Activated T-cell treated with anti-CD3 and anti-CD28 coated beads, Interleukin-2, amount 50 U/mL, for 1 hour (primary cell): ENCODE data around the gene PTTG1IP.

Experiments used
- DNase-seq: peaks from one replicate; pipeline ENCODE4 v3.0.0-alpha.2; 2020

Gene PTTG1IP

DNA sequence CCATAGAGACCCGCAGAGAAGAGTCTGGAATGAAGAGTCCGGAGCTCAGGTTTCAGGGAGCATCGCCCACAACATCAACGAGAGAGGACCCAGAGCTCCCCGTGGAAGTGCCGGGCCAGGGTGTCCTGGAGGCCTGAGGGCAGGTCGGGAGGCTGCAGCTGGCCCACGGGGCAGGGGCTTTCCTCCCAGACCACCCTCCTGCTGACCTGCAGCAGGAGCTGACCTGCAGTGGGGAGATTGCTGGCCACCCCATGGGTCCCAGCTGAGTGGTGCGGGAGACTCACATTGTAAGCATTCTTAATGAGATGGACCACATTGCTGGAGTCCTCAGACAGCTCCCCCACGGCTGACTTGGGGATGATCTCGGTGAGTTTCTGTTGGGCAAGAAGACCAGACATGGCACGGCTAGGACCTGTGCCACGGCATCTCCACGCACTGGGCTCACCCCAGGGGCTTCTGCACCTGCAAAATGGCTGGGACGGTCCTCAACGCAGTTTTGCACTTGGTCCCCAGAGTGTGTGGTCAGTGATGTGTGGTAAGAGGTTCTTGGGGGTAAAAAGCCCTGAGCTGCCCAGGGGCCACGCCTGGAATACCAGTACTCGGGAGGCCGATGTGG is 21.3 kb upstream of the PTTG1IP start:
- no peak for DNase-seq

DNA sequence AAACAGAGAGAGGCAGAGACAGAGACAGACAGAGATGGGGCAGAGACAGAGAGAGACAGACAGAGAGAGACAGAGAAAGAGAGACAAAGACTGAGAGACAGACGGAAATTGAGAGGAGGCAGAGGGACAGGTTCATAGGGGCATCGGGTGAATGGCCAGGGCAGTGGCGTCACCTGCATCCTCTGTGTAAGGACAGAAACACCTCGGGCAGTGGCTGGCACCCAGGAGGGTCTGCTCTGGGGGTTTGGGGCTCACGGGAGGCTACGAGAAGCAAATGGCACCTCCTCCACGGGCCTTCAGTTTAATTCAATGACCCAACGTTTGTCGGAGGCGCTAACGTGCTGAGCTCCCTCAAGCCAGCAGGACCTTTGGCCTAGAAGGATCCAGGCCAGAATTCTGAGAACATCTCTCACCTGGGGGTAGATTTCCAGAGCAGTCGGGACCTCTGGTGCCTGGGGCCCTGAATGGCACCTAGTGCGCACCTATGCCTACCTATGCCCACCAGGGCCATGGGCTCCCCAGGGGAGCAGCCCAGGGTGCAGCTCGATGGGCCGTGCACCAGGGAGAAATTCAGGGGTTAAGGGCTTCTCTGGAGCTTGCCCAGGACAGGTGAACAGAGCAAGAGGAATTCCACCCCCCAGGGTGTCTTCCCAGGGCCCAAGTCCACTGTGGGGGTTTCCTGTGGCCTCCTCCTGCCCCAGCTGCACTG is 20.6 kb upstream of the PTTG1IP start:
- no peak for DNase-seq

DNA sequence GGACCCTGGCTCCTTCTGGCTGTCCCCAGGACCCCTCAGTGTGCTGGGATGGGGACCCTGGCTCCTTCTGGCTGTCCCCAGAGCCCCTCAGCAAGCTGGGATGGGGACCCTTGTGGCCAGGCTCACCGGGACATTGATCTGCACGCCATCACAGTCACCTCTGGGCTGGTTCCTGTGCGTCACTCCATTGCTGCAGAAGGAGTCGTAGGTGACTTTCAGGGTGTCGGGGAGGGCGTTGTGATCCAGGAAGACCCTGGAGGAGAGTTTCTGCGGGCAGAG is 19.7 kb upstream of the PTTG1IP start:
- DNase-seq, result no peak

DNA sequence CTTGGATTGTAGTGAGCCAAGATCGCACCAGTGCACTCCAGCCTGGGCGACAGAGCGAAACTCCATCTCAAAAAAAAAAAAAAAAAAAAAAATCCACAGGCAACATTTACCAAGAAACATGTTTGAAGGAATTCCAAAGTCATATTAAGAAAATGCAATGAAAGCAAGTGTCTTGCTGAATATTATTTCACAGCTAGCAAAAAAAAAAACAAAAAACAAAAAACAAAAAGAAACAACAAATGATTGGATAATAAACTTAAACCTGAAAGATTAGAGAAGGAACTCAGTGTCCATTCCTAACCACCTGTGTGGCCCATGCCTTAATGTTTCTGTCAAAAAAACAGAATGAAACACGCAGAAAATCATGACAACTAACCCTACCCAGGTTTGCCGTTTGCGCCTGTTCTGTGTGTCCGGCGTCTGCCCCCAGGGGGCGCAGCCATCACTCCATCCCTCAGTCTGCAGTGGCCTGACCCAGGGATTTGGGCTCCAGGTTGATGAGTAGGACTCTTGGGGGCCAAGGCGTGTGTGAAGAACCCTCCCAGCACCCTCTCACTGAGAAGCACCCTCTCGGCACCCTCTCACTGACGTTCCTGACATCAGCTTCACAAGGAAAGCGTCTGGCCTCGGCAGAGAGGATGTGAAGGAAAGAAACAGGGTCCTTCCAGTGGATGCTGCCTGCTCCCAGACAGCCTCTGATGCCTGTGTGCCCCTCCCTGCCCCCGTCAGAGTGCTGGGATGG is 19.2 kb upstream of the PTTG1IP start:
- DNase-seq, result peak; percentile 86

DNA sequence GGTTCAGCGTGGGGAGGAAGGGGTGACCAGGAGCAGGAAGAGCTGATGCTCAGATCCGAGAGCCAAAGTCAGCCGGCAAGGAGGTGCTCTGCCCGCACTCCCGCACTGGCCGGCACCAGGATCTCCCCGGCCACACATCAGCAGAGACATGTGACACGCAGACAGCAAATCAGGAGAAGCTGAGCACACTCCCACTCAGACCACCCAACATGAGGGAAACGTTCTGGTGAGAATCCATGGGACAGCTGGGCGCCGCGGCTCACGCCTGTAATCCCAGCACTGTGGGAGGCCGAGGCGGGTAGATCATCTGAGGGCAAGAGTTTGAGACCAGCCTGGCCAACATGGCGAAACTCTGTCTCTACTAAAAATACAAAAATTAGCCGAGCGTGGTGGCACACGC is 18.6 kb upstream of the PTTG1IP start:
- no peak for DNase-seq

DNA sequence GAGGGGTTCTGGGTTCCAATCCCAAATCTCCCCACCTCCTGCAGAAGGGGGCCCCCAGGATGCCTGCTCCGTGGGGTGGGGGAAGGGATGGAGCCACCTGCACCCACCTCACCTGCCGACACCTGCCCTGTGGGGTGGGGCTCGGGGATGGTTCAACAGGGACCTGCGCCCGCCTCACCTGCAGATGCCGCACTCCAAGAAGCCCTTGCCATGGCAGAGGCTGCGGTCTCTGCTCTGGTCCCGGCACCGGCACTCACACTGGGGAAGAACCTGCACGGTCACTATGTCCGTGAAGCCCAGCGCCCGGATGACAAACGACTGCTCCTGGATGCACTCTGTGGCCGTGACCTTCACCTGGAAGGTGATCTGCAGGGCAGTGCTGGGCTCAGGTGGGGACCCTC is 18.1 kb upstream of the PTTG1IP start:
- DNase-seq, result no peak

DNA sequence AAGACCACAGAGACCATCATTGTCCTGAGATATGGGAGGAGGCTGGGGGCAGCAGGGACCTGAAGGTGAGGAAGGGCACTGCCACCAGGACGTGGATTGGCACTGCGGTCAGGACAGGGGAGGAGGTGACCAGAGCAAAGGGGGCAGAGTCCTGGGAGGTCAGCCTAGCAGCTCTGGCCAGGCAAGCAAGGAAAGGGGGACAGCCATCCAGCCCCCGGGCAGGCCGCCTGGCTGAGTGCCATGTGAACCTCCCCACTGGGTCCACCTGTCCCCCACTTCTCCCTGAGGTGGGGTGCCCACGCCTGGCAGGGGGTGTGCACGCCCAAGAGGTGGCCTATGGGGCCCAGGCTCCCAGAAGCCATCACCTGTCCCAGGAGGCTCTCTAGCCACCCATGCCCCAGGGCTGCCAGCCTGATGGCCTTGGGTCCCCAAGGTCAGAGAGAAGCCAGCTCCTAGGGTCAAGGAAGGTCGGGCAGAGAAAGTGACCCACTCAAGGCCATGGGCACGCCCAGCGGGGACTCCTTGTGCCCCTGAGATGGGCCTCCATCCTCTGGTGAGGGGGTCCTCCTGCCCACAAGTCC is 17.6 kb upstream of the PTTG1IP start:
- no peak for DNase-seq

DNA sequence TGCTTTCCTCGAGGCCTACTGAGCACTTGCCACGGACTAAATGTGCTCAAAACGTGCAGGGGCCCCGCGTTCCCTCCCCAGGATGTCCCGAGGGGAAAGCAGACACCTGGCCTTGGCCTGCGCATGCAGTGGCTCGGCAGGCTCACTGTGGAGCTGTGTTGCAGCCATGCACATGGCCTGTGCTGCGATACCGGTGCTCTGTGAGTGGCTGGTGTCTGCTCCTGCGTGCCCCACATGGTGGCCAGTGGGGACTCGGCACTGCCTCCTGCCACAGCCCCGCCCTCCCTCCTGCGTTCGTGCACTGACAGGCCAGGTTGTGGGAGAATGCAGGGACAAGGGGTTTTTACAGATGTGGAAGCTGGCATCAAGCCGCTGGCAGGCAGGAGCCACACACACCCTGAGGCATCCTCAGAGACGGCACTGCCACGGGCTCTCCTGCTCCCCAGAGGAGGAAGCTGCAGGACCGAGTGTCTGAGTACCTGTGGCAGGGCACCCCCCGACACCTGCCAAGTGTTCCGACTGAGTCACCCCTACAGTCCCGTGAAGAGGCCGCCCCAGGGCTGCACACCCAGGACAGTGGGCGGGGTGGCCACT is 16.9 kb upstream of the PTTG1IP start:
- no peak for DNase-seq

DNA sequence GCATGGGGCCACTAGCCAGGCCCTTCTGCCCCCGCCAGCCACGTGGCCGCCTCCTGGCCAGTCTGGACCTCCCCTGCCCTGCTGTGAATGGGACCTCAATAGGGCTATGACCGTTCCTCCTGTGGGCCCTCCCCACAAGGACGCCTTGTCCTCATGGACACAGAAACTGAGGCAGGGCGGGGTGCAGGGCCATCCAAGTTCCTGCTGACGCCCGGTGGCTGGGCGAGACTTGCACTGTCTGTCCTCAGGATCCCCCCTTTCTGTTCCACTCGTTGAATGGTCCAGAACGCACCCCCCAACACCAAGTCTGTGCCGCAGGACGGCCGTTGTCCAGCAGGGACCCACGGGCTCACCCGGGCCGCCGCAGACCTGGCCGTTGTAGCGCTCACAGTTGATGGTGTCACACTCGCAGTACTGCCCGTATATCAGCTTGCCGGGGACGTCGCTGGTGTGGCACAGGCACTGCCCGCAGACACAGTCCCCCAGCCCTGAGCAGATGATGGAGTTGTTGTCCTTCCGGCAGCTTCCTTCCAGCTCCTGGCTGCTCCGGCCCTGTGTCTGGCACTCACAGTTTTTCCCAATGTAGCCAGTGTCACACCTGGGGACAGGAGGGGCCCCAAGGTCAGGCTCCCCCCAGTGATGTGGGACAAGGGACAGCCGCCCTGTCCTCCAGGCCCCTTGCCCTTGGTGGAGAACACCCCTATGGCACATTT is 16.3 kb upstream of the PTTG1IP start:
- DNase-seq, result no peak

DNA sequence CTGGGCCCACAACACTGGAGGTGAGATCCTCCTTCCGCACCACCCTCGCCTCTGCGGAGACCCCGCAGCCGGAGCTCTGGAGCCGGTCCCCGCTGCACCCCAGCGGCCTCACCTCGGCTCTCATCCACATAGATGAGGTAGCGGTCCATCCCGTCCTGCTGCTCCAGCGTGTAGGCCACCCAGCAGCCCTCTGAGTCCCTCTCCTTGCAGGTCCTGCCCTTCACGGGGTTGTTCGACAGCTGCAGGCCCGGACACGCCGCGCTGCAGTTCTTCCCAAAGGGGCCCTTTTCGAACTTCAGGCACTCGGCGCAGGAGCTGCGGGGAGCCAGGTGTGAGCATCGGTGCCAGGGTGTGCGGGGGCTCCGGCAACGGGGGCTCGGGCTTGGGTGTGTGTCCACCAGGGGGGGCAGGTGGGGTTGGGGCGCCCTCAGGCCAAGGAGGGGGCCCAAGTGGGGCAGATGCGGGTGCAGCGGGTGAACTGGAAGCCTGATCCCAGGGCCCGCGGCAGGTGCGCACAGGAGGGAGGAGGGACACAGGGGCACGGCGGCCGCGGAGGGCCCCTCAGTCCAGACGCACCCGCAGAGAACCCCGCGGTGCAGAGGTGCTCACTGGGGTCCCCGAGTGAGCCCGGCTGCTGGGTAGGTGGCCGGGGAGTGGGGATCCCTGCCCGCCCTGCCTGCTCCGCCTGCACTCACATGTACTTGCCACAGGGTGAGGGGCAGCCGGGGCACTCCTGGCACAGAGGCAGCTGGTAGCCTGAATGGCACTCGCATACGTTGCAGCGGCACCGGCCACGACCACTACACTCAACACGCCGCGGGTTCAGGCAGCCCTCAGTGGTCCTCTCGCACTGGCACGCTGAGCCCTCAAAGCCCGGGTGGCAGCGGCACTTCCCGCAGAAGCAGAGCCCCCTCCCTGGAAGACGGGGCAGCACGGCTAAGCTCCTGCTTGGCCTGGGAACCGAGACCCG is 15.4 kb upstream of the PTTG1IP start:
- no peak for DNase-seq

DNA sequence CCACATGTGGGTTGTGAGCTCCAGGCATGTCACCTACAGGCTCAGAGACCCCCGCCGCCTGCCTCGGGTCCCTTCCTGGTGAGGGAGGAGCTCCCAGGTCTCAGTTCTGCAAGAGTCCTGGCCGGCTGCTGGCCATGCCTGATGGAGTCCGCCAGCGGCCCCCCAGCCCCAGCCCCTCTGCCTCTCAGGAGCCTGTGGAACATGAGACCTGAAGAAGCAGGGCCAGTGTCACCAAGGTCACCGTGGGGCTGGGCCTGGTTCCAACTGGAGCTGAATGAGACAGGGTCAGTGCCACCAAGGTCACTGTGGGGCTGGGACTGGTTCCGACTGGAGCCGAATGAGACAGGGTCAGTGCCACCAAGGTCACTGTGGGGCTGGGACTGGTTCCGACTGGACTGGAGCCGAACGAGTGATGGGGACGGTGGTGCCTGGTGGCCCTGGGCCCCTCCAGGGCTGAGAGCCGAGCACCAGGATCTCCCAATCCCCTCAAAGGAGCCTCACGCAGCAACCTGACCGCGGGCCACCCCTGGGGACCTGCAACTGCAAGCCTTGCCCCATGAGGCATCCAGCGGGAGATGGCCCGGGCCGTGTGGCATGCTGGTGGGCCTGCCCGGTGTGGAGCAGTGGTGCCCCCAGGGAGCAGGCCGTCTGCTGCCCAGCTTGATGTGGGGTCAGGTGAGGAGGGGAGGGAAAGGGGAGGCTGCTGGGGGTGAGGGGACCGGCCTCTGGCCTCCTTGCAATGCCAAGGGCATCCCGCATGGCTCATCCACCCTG is 14.5 kb upstream of the PTTG1IP start:
- no peak for DNase-seq

DNA sequence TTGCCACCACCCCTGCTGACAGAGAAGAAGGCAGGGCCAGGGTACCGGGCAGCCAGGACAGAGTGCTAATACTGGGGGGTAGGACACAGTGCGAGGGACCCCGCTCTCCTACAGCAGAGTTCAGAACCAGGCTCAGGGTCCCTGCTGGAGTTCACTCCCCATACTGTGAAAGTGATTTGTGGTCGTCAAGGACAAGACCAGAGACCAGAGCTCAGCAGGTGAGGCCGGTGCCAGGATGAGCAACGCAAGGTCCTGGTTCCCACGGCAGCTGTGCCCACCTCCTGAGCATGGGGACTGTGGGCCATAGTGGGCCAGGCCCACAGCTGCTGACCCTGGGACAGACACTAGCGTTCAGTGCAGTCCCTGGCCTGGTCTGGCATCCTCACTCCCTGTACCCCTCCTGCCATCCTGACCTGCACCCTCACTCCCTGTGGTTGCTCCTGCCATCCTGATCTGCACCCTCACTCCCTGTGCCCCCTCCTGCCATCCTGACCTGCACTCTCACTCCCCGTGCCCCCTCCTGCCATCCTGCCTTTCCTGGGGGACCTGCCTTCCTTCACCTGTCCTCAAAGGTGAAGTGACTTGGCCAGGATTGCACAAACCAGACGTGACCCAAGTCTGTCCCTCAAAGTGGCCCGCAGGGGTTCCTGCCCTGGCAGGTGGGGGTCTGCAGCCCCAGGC is 13.8 kb upstream of the PTTG1IP start:
- DNase-seq, result no peak

DNA sequence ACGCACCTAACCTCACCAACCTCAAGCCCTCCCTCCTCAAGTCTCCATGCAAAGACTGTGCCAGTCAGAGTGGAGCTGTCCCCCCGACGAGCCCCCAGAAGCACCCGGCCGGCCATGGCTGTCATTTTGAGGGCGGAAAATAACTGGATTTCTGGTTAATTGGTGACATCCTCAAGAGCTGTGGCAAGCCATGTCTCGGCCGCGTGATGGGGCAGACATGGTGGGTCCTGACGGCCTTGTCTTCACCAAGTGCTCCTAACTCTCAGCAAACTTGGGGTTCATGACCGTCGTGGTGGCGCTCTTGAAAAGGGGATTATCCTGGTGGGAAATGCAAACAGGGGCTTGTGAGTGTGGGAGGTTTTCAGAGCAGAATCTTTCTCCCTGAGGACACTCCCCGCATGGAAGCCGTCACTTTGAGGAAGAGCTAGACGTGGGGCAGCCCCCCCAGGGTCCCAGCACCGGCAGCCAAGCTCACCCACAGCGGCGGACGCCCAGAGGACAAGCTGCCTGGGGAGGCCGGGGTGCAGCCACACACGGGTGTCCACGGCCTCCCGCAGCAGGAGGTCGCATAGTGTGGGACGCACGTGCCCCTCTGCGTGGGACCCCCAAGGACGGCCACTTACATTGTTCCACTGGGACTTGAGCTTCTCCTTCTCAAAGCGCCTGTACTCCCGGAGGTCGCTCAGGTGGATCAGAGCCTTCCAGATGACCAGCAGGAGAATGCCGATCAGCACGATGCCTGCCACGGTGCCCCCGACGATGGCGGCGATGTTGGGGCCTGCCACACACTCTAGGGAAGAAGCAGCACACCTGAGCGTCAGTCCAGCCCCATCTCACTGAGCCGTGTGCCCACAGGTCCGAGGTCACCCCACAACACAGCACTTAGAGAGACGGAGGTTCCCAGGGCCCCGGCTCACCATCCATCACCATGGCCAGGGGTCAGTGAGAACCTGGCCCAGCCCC is 12.9 kb upstream of the PTTG1IP start:
- no peak for DNase-seq

DNA sequence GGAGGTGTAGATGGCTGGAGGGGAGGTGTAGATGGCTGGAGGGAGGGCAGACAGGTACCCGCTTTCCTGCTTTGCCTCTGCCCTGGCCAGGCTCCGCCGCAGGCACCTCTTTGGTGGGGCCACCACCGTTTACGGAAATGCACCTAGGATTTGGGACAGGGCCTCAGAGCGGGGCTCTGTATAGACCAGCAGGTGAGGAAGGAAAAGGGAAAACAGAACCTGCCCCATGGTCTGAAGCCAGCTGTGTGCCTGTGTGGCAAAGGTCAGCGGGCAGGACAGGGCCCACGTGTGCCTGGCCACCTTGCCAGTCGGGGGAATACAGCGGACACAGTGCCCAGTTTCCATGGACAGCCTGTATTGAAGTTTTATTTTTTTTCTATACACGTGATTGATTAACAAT is 12.1 kb upstream of the PTTG1IP start:
- no peak for DNase-seq

DNA sequence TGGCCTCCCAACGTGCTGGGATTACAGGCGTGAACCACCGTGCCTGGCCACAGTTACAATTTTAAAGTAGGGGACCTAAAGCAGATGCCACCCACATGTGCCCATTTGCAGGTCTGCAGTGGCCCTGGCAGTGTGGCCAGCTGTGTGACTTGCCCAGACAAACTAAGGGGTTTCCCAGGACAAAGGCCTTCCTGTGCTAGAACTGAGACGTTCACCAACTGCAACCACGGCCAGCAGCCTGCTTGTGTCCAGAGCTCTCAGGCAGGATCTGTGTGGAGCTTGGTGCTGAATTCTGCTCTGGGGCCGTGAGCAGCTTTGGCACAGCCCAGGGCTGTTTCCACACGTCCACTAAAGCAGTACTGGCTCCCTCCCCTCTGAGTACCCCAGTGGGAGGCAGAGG is 10.6 kb upstream of the PTTG1IP start:
- DNase-seq, result no peak

DNA sequence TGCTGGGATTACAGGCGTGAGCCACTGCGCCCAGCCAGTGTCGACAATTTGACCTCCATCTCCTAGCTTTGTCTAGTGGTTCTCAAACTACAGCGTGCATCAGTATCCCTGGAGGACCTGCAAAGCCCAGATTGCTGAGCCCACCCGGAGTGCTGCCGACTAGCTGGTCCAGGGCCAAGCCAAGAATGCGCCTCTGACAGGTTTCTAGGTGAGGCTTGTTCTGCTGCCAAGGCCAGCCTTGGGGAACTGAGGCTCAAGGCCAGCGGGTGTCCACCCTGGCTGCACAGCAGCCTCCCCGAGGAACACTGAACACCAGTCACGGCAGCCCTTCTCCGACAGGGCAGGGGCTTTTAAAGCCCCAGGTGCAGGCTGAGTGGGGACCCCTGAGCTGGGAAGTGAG is 9.8 kb upstream of the PTTG1IP start:
- DNase-seq, result no peak

DNA sequence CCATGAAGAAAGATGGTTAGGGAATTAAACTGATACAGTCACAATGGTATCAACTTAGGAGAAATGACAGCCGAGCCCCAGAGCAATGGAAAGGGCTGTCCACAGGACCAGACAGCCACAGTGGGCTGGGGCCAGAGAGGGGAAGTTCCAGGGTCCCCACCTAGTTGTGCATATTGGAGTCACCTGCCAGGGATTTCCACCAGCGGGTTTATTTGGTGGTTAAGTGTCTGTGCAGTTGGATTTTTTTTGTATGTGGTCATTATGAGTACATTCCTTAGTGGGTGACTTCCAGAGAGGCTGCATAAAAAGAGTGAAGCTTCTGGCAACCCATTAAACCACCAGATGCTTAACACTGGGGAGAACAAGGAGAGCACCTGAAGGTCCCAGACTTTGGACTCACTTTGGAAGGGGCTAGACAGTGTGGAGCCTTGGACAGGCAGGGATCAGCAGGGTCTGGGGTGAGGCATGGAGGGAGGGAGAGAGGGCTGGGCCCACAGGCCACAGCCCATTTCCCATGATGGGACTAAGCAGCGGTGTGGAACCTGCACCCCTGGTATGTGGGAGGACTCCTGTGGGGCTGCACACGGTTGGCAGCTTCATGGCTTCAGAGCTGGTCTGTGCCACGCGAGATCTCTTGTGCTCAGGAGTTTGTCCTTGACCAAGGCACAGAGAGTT is 7.8 kb upstream of the PTTG1IP start:
- DNase-seq, result no peak

DNA sequence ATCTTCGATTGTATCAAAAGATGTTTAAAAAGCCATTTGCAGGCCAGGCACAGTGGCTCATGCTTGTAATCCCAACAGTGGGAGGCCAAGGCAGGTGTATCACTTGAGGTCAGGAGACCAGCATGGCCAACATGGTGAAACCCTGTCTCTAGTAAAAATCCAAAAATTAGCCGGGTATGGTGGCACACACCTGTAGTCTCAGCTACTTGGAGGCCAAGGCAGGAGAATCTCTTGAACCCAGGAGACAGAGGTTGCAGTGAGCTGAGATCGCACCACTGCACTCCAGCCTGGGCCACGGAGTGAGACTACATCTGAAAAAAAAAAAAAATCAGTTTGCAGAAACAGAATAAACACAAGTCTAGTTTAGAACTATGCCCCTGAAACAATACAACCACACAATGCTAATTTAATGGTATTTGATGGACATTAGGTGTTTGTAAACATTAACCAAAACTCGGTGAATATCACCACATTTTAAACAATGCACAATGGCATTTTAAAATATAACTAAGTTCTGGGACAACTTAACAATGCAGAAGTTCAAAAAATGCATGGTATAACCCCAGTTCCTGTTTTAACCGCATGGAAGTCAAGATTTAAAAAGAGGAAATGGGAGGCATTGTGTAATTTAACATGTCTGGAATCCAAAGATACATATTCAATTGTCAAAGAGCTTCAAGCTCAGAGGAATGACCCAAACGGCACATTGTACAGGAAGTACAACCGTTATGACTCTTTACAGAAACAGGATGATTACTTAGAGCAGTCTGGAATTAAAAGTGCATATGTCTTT is 7.1 kb upstream of the PTTG1IP start:
- no peak for DNase-seq
